GM18870 (cell line): ENCODE data around the gene PSG2.
"Not testable (repeated sequence)": the region's sequence is repeated elsewhere in the genome, so short reads cannot be mapped to it uniquely, and the experiment has no call there.

ENCODE experiments used
- ATAC-seq: cut with Tn5 transposase; IDR thresholded peaks from one replicate; pipeline ENCODE4 v1.9.1; 2021; ENCODE audit warnings: moderate library complexity; ENCODE audit not compliant: unreplicated experiment

The PSG2 gene

GRCh38 chr19:43082601-43083000 lies at the start of gene PSG2:
Gene PSG2 (minus strand): TSS chr19:43082701. CDS start chr19:43082569, 132 bp downstream.
- ATAC-seq: not testable (repeated sequence)

- ATAC-seq: not testable (repeated sequence)
Measured at GRCh38 chr19:43131281-43131842, 48.9 kb upstream of the PSG2 start.

GRCh38 chr19:43129197-43129596 lies 46.7 kb upstream of the PSG2 start:
- not testable (repeated sequence) for ATAC-seq

- not testable (repeated sequence) for ATAC-seq
Measured at GRCh38 chr19:43127336-43127735, 44.8 kb upstream of the PSG2 start.

GRCh38 chr19:43126720-43127119 lies 44.2 kb upstream of the PSG2 start:
- ATAC-seq: no peak

- ATAC-seq: no peak
Measured at GRCh38 chr19:43124360-43124759, 41.9 kb upstream of the PSG2 start.

GRCh38 chr19:43120433-43121026 lies 38.0 kb upstream of the PSG2 start:
- ATAC-seq: not testable (repeated sequence)

- ATAC-seq: not testable (repeated sequence)
Measured at GRCh38 chr19:43119526-43119925, 37.0 kb upstream of the PSG2 start.

GRCh38 chr19:43116421-43116820 lies 33.9 kb upstream of the PSG2 start:
- not testable (repeated sequence) for ATAC-seq

GRCh38 chr19:43115548-43115947 lies 33.0 kb upstream of the PSG2 start:
- ATAC-seq: not testable (repeated sequence)

- ATAC-seq: not testable (repeated sequence)
Measured at GRCh38 chr19:43115064-43115463, 32.6 kb upstream of the PSG2 start.

- not testable (repeated sequence) for ATAC-seq
Measured at GRCh38 chr19:43114626-43115025, 32.1 kb upstream of the PSG2 start.

- ATAC-seq: not testable (repeated sequence)
Measured at GRCh38 chr19:43107401-43107800, 24.9 kb upstream of the PSG2 start.

GRCh38 chr19:43105496-43105895 lies 23.0 kb upstream of the PSG2 start:
- ATAC-seq: no peak

- ATAC-seq: not testable (repeated sequence)
Measured at GRCh38 chr19:43104215-43104850, 21.8 kb upstream of the PSG2 start.

GRCh38 chr19:43101950-43102349 lies 19.4 kb upstream of the PSG2 start:
- ATAC-seq: no peak

GRCh38 chr19:43098416-43098815 lies 15.9 kb upstream of the PSG2 start:
- ATAC-seq: not testable (repeated sequence)

GRCh38 chr19:43087702-43088340 lies 5.3 kb upstream of the PSG2 start:
- not testable (repeated sequence) for ATAC-seq

- not testable (repeated sequence) for ATAC-seq
Measured at GRCh38 chr19:43085796-43086530, 3.5 kb upstream of the PSG2 start.

GRCh38 chr19:43084196-43084832 lies 1.8 kb upstream of the PSG2 start:
- not testable (repeated sequence) for ATAC-seq
